ENCODE results near the gene ZNF468.
"Not testable (repeated sequence)": the region's sequence is repeated elsewhere in the genome, so short reads cannot be mapped to it uniquely, and the experiment has no call there.

Gene ZNF468

DNA sequence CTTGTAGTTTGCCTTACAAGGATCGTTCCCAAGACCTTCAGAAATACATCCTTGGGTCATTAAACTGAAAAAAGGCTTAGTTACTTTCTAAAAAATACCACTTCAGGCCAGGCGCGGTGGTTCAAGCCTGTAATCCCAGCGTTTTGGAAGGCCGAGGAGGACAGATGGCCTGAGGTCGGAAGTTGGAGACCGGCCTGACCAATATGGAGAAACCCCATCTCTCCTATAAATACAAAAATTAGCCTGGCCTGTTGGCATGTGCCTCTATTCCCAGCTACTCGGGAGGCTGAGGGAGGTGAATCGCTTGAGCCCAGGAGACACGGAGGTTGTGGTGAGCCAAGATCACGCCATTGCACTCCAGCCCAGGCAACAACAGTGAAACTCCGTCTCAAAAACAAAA is 33.7 kb downstream of the ZNF468 start:
- no peak for DNase-seq

DNA sequence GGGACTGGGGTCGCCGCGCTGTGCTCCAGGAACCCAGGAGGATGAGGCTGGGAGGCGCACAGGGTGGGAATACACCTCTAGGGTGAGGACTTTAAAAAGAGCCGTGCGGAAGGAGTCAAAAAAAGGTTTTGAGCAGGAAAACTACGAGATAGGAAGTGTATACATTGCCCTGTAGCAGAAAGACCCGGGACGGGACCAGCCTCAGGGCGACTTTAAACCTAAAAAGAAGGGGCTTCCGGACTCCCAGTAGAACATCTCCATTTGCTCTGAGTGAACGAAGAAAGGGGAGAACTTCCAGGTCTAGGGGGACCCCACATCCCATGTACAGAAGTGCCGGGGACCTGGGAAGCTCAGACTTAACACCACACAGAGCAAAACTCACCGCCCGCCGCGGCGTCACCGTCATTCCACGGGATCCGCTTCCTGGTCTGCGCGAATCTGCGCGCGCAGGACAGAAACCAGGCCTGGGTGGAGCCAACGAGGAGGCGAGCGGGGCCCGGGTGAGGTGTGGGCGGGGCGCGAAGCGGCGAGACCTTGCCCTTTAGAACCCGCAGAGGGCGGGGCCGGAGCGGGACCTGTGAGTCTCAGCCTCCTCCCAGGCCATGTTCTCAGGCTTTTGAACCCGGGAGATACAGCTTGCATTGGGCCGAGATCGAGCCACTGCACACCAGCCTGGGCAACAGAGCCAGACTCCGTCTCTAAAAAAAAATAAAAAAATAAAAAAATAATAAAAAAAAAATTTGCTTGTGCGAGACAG is 36.0 kb downstream of the ZNF468 start, which contains the start of gene ZNF28:
Gene ZNF28 (minus strand): TSS at position 430 of the 757 bp plus-strand sequence. CDS start 3,675 bp downstream, outside the sequence.
- peak; percentile 67 for DNase-seq

DNA sequence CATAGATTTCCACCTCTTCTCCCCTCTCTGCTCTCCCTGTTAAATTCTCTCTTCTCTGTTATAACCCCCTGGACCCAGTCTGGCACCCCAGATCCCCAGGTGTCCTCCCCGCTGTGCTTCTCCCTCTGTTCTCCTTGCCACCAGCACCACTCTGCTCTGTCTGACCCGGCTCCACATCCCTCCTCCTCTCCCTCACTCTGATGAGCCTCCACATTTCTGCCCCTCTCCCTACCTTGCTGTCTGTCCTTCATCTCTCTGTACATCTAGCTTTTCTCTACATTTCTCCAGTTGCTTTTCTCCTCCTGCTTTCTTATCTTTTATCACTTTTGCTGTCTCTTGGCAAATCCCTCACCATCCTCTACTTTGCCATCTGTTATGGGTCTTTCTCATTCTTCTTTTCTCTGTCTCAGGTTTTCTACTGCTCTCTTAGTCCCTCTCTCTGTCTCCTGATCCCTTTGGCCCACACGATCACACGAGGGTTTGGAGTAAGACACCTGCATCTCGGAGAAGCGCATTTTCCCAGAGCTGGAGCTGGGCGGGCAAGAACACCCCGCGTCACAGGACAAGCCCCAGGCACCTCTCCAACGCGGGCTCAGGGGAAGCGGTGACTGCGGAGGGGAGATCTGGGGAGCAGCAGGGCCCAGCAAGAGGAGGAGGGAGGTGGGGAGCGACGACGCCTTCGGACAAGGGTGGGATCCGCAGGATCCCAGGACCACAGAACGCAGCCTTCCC is 36.8 kb downstream of the ZNF468 start:
- DNase-seq, result not testable (repeated sequence)

DNA sequence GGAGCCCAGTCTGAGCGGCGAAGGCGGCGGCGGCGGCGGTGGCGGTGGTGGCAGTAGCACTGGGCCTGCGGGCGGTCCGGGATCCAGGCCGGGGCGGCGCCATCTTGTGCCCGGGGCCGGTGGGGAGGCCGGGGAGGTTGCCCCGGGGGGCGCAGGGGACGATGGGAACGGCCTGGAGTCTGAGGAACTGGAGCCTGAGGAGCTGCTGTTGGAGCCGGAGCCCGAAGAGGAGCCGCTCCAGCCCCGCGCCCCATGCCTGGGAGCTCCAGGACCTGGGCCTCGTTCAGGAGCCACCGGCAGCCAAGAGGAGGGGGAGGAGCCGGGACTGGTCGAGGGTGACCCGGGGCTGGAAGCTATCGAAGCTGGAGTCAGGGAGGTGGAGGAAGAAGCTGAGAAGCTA is 47.6 kb downstream of the ZNF468 start:
- DNase-seq, result no peak

DNA sequence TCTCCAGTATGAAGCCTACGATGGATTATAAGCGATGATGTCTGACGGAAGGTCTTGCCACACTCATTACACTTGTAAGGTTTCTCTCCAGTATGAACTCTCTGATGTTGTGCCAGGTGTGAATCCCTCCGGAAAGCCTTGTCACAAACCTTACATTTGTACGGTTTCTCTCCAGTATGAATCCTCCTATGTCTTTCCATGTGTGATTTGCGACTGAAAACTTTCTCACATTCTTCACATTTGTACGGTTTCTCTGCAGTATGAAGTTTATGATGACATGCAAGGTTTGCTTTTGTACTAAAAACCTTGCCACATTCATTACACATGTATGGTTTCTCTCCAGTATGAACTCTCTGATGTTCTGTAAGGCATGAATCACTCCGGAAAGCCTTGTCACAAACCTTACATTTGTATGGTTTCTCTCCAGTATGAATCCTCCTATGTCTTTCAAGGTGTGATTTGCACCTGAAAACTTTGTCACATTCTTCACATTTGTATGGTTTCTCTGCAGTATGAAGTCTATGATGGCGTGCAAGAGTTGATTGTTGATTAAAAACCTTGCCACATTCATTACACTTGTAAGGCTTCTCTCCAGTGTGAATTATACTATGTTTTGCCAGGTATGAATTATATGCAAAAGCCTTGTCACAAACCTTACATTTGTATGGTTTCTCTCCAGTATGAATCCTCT is 57.3 kb downstream of the ZNF468 start:
- not testable (repeated sequence) for DNase-seq

DNA sequence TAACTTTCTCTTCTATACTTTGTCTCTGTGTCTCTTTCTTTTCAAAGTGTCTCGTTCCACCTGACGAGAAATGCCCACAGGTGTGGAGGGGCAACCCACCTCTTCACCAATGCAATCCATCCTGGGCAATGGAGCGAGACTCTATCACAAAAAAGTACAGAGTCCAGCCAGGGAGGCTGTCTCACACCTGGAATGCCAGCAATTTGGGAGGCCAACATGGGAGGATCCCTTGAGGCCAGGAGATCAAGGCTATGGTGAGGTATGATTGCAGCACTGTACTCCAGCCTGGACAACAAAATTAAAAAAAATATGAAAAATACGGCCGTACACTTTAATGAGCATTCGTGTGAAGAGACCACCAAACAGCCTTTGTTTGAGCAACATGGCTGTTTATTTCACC is 68.0 kb downstream of the ZNF468 start:
- no peak for DNase-seq
